ENCODE measurements around the gene LARGE1.

Gene LARGE1

GRCh38 chr22:33920197-33920540, at the start of gene LARGE1:
TSS of gene LARGE1 (minus strand) at chr22:33920476.
- DNase-seq, result no peak

DNA sequence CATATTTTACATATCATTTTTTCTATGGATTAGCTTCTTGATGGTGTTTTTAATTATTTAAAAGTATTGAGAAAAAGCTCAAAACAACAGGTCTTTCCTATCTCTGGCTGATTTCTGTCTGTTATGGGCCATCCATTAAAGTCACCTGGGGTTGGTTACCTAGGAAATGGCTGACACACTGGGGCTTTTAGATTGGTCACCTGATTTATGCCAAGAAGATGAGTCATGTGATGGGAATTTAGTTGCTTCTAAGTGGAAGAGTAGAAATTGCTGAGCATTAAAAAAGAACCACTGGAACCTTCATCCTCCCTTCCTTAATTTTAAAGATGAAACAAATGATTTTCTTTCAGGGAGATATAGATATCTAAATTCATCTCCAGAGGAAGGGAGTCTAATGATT, 48.8 kb upstream of the LARGE1 start:
- no peak for DNase-seq

DNA sequence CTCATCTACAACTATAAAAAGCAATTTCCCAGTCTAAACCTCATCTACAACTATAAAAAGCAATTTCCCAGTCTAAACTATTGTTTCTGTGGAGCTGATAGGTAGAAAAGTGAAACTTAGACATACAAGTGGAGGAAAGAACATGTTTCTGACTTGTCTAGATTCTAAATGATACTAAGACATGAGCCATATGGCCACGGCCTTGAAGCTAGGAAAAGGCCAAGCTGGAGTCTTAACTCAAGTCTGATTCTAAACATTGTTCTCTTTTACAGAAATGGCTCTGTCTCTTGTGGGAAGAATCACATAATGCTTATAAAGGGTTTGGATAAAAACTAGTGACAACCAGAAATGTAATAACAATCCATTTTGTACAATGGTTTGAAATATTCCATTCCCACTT, 43.8 kb upstream of the LARGE1 start:
- DNase-seq, result no peak

DNA sequence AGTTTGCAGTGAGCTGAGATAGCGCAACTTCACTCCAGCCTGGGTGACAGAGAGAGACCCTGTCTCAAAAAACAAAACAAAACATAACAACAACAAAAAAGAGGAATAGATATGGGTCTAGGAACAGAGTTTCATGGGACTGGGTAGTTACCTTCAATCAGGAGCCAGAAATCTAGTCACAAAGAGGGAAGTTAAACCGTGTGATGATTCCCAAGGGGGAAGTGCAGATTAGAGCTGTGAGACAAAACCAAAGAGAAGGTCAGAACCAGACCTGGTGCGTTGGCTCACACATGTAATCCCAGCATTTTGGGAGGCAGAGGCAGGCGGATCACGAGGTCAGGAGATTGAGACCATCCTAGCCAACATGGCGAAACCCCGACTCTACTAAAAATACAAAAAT, 42.1 kb upstream of the LARGE1 start:
- DNase-seq, result no peak

DNA sequence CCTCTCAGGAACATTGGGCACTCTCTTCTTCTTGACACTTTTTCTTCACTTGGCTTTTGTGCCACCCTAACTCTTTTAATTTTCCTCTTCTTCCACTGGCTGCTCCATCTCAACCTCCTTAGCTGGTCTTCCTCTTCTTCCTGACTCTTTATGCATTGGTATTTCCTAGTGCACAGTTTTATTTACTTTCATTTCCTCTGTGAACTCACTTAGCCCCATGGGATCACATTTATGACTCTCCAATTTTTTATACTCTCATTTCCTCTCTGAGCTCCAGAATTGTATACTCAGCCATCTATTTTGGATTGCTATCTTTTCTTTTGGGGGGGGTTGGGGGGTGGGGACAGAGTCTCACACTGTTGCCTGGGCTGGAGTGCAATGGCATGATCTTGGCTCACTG, 38.5 kb upstream of the LARGE1 start:
- no peak for DNase-seq

GRCh38 chr22:33957086-33957485, 36.8 kb upstream of the LARGE1 start:
- DNase-seq, result no peak

GRCh38 chr22:33952776-33953175, 32.5 kb upstream of the LARGE1 start:
- no peak for DNase-seq

DNA sequence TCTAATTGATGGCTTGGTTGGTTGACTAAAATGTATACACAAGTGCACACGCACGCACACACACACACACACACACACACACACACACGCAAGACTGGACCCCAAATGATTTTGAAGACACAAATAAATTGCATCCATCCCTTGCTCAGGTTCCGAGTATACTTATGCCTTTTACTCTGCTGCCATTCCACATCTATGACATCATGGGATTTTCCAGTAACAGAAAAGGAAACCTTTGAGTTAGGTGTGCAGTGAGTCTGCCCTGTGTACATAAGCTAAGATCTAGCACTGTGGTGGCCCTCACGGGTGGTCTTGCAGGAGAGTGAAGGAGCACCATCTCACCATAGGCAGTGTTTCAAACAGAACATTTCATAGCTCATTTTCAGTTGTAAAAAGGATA, 20.5 kb upstream of the LARGE1 start:
- no peak for DNase-seq

DNA sequence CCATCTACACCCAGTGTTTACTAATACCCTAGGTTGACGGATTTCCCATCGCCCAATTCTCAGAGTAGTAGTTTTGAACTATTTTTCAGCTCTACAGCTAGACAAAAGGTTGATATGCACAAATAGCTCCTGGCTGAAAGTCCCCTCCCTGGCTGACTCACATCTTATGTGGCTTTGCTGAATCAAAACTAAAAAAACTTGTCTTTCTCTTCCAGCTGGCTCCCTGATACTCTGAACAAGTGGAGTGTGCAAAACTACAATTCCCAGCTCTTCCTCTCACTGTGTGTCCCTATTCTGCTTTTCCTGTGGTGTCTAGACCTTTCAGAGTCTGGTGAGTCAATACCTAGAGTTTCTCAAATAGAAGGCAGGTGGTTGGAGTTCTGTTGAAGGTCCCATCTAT, 12.7 kb upstream of the LARGE1 start:
- DNase-seq, result no peak

GRCh38 chr22:33931406-33931805, 11.1 kb upstream of the LARGE1 start:
- DNase-seq, result no peak

DNA sequence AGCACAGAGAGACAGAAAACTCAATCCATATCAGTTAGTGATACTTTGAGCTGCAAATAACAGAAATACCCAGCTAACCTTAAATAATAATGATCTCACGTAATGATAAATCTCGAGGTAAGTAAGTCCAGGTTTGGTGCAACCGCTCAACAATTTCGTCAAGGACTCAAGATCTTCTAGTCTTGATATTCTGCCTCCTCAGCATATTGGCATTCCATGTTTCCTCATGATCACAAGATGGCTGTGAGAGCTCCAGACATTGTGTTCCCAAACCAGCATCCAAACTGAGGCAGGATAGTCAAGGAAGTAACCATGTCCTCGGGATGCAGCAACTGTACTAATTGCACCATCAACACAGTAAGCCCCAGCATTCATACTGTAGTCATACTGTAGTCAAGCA, 7.5 kb upstream of the LARGE1 start:
- no peak for DNase-seq

- no peak for DNase-seq
Observed at GRCh38 chr22:33925194-33925593, 4.9 kb upstream of the LARGE1 start.

GRCh38 chr22:33923660-33924246, 3.5 kb upstream of the LARGE1 start:
- DNase-seq, result peak; percentile 58

DNA sequence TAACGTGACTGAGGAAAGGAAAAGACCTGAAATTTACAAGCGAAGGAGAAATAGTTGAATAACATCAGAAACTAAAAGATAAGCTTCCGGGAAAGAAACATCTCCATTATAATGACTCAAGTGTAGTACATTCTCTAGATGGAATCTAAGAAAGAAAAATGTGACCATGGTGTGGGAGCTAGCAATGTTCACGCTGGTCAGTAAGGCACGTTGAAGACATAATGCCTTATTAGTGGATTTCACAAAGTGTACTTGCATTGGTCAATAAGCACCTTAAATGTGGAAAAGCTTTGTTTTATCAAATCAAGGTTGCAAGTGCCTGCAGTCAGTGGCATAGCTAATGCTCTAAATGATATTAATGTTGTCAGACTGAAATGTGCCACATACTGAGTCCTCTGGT, 2.8 kb upstream of the LARGE1 start:
- no peak for DNase-seq

- peak; percentile 5 for DNase-seq
Observed at GRCh38 chr22:33922349-33922681, 2.0 kb upstream of the LARGE1 start.

DNA sequence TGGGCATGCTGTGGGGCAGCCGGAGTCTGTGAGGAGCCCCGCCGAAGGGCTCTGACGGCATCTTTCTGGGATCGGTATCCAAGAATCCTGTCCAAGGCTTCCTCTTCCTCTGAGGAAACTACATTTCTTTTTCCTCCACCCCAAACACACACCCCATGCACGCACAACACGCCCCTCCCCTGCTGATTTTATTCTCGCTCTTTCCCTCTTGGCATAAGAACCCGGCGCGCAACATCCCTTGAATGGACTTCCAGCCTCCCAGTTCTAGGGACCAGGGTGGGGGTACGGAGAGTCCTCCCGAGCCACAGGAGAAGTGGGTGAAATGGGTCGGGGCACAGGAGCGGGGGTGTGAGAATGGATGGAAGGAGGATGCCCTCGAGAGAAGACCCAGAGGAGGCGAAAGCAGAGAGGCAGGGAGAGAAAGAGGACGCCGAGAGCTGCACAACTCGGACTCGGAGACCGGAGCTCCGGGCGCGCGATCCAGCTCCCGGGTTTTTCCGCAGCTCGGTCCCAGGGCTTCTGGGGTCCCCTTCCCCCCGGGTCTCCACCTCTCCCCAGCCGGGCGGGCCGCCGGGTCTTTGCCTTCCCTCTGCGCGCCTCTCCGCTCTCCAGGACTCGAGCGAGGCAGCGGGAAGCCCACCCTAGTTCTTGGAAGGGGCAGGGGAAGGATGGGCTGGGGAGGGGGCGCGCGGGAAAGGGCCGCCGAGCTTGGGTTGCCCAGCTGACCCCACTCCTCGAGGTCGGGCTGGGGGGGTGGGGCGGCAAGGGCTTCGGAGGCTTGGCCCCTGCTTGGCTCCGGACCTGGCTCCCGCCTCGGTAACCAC, 1.5 kb upstream of the LARGE1 start:
- DNase-seq, result peak; percentile 65

GRCh38 chr22:33920927-33921524, 750 bp upstream of the LARGE1 start:
- DNase-seq, result peak; percentile 95

DNA sequence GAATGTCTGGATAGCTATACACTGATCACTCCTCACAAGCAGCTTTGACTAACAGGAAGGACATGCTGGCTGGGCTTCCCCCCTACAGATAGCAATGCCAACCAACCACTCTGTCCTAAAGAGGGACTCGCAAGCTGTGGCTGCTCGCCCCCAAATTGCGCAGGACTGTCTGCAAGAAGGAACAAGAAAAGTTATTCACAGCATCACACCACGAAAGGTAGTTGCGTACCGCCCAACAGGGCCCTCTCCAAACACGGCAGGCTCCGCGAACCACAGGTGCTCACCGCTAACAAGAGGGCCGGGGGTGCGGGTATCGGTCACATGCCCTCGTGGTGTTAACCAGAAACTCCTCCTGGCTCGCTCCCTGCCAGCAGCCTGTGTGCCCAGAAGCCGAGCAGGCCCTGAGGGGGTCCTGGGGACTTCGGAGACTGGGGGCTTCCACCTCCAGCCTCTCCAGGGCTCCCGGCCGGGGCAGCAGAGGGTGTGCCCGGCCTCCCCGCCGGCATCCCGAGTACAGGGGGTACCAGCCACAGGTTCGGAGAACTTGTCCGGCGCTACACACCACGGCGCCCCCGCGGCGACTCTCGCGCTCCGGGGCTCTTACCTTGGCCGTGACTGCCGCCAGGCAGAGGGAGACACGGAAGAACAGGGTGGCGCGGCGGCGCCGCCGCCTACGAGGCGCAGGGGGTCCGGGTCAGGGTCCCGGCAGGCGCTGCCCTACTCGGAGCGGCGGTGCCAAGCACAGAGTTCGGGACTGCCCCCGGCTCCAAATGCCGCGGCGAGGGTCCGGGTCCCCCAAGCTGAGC, 682 bp downstream of the LARGE1 start:
- peak; percentile 30 for DNase-seq

DNA sequence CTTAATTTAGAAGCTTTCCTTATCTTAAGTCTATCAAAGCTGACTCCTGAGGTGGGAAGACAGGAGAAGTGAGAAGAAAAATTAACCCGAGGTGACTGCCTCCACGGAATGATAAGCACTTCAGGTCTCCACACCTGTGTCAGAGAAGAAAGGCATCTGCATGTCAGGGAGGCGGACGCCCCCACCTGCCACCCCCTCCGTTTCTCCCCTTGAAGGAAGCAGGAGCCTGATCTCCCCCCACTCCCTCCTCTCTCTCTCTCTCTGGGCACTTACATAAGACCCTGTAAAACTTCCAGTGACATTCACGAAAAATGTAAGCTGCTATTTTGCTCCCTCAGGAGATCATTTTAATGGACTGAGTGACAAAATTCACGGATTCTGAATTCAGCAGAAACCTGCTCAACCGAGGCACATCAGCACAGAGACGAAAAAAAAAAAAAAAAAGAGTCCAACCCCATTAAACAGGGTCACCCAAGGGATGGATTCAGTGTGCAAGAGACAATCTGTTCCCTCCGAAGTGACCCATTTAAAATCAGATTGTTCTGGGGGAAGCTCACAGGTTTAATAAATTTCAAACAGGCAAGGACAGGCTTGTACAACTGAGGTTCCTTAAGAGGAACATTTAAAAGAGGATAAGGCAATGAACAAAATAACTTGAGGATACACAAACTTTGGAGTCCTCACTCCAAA, 1.5 kb downstream of the LARGE1 start:
- no peak for DNase-seq

GRCh38 chr22:33917744-33918406, 2.4 kb downstream of the LARGE1 start:
- DNase-seq, result peak; percentile 1

DNA sequence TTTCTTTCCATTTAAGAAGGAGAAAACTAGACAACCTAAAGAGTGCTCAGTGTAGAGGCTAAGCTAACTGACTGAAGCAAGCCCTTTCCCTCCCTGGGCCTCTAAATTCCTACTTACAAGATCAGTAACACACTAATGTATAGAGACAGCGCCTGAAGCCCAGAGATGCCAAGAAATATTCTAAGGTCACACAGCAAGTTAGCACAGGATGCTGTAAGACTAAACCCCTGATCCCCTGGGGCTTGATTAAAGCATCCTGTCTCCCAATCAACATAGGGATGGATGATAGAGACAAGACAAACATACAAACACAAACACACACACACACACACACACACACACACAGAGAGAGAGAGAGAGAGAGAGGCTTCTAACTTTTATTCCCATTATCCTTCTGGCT, 5.6 kb downstream of the LARGE1 start:
- DNase-seq, result no peak

- DNase-seq, result no peak
Observed at GRCh38 chr22:33914131-33914530, 6.1 kb downstream of the LARGE1 start.

DNA sequence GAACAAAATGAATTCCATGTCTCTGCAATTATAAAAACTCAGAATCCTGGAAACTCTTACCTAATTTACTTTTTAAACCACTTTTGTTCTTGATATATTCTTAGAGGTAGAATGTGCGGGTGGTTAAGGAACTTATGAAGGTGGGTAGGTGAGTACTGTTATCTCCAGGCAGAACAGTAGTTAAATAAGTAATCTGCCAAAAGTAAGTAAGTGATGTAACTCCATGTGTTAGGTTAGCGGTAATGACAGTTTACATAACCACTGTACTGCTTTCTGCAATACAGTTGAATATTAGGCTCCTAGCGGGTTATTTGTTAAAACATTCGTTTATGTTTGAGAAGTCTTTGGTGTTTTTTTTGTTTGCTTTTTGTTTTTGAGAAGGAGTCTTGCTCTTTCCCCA, 7.1 kb downstream of the LARGE1 start:
- DNase-seq, result no peak
